Occipital lobe (tissue), 2 donors: Measurements from ENCODE around the gene AK4. TPM values are rescaled to one million over a fixed set of nuclear protein-coding genes. Genes with fewer than 3 reads are reported as not detected.

Experiments
- DNase-seq: peaks from one replicate; lab custom pipeline; 2025; lab: John Stamatoyannopoulos, UW
- total RNA-seq: library from RNA; depleted of rRNA; stranded (reverse); fragments of >200 nt; gene quantifications from one replicate; pipeline ENCODE4 v1.2.3, GENCODE V29; 2014

Gene AK4
- total RNA-seq, 1 donor from 2014 or later, result 11.9 TPM

DNA sequence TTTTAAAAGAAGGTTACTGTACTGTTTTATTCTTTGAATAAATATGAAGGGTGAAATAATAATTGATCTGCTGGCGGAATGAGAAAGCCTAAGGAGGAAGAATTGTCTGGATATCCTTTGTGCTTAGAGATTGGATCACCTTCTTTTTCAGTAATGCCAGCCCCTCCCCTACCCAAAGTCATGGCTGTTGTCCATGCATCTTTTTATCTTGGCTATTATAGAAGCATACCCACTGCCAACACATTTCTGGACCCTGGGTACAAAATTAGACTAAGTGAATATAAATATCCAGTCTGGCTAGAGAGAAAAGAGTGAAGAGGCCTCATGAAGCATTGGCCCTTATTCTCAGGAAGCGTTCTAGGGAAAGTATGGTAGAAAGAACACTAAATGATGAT lies 28.1 kb downstream of the AK4 start:
- no peak for DNase-seq

DNA sequence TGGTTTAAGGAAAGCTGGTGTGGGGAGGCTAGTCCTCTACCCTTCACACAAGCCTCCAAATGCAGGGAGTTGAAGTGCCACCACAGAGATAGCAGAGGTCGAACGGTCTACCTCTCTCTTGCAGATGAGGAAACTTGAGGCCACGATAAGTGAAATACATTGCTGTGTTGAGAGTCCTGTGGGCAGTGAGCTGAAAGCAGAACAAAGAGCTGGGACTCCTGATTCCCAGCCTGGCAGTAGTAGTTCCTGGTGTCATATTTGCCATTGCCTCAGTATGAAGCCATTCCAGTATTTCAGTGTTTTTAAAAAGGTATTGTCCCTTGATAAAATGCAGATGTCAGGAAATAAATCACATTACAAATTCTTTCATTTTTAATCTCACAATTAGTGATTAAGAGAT lies 28.6 kb downstream of the AK4 start:
- no peak for DNase-seq

DNA sequence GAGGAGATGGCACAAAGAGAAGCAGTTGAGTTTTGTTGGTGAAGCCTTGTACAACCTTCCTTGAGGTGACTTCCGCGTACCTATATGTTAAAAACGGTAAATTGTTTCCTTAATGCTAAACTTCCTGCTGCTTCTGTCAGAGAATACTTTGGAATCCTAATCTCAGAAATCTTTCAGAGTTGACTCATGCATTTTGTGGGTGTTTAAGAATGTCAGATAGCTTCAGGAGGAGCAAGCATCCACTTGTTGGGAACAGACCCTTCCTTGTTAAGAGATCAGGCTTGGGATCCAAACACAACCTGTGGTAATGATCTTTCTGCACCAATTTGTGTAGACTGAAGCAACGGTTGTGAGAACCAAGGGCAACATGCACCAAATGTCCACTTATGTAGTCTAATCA lies 29.5 kb downstream of the AK4 start:
- no peak for DNase-seq

DNA sequence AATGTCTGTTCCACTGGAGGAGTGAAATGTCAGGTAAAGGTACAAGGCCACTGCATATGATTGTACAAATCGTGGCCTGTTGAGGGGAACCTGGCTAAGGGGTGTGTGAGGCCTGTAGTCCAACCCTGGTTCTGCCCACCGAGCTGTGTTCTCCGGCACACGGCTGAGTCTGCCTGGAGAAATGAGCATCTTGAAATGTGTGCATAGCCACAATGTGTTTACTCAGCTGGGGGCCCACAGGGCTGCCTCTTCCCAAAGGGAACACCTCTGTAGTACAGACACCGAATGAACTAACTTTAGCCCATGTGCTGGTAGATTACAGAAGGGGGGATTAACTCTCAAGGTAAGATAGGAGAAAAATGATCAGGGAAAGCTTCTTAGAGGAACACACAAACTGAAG lies 30.2 kb downstream of the AK4 start:
- DNase-seq, result no peak

DNA sequence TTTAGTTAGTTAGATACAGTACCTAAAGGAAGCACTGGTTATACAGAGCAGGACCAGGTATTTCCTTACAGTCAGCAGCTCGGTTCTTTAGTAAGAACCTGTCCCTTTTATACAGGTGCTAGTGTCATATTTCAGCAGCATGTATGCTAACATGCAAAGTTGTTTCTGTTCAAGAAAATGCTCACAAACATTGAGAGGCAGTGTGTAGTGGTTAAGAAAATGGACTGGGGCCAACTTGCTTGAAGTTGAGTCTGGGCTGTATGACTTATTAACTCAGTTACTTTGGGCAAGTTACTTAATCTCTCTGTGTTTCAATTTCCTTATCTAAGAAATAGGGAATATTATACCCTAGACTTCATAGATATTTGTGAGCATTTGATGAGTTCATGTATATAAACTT lies 31.1 kb downstream of the AK4 start:
- no peak for DNase-seq

DNA sequence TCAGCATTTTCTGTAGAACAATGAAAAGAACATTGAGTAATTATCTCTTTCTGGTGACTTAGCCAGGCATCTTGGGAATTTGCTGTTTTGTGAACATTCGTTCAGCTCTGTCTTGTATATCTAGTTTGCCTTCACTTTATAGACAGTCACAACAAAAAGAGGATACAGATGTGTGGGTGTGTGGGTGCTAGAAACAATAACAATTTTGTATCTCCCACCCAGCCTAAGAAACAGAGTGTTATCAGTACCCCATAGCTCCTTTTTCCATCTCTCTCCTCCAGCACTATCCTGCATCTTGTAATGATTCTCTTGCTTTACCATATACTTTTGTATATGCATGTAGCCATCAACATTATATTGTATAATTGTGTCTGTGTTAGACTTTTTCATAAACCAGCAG lies 33.0 kb downstream of the AK4 start:
- DNase-seq, result no peak

DNA sequence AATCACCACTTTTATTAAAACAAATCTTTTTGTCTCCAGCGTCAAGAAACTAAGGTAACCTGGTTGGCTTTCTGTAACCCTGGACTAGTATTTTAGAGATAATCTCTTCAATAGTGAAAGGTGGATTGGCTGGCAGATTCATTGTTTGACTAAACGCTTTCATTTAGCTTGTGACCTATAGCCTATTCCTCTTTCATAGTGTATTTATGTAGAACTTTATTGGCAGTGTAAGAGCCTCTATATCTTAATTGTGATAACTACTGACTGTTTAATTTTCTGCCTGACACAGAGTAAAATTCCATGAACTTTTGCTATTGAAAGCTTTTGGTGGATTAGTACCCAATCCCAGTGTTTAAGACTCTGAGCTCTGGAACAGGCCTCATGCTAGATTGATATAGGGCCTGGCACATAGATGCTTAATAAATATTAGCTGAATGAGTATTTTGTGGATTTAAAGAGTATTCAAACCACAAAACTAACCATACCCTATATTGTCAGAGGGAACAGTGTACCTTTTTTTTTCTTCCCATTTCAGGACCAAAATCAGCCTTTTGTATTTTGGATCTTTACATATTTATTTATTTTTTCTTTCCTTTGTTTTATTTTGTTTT lies 34.8 kb downstream of the AK4 start:
- DNase-seq, result no peak

DNA sequence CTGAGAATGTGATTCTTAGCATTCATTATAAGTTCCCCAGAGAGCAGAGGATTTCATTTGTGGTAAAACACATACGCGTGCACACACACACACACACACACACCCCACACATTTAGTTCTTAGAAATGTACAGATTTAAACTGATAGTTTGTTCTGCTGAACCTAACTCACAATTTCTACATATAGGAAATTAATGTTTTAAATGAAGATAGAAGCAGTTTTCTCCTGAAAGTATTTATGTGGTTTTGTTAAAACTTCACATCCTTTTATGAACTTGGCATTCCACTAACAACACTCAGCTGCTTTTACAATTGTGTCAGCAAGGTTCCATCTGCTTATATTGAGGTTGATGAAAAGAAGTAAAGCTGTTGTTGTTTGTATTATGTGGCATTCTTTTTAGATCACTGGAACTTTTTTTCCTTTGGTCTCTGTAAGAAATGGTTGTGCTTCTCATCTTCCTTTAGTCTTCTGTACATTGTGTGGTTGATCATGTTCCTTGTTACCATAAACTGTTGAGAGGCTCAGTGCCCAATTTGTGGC lies 41.6 kb downstream of the AK4 start:
- DNase-seq, result no peak

DNA sequence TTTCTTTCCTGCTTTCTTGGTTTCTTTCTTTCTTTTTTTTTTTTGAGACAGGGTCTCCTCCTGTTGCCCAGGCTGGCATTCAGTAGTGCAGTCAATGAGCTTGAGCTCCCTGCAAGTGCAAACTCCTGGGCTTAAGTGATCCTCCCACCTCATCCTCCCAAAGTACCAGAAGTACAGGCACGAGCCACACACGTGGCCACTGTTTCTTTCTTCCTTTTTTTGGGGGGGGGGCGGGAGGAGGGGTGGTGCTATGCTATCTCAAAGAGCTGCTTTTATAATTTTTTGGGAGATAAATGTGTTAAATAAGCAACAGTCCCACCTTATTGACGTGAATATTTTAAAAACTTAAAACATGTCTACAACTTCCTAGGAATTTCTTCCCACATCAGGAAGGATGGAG lies 42.2 kb downstream of the AK4 start:
- no peak for DNase-seq

DNA sequence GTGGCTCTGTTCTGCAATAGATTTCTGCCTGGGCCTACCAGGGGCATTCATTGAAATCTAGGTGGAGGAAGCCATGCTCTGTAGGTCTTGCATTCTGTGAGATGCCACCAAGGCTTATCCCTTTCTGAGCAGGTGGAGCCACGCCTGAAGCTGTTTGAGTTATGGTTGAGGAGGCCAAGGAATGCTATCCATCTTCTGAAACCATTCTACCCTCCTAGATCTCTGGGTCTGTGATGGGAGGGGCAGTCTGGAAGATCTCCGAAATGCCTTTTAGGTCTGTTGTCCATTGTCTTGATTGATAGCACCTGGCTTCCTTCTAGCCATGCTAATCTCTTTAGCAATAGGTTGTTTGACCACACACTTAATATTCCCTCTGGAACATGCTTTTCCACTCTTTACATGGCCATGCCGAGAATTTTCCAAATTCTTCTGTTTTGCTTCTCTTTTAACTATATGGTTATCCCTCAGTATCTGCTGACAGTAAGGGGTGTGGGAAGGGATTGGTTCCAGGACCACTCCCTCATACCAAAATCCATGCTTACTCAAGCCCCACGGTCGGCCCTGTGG lies 45.2 kb downstream of the AK4 start:
- no peak for DNase-seq

DNA sequence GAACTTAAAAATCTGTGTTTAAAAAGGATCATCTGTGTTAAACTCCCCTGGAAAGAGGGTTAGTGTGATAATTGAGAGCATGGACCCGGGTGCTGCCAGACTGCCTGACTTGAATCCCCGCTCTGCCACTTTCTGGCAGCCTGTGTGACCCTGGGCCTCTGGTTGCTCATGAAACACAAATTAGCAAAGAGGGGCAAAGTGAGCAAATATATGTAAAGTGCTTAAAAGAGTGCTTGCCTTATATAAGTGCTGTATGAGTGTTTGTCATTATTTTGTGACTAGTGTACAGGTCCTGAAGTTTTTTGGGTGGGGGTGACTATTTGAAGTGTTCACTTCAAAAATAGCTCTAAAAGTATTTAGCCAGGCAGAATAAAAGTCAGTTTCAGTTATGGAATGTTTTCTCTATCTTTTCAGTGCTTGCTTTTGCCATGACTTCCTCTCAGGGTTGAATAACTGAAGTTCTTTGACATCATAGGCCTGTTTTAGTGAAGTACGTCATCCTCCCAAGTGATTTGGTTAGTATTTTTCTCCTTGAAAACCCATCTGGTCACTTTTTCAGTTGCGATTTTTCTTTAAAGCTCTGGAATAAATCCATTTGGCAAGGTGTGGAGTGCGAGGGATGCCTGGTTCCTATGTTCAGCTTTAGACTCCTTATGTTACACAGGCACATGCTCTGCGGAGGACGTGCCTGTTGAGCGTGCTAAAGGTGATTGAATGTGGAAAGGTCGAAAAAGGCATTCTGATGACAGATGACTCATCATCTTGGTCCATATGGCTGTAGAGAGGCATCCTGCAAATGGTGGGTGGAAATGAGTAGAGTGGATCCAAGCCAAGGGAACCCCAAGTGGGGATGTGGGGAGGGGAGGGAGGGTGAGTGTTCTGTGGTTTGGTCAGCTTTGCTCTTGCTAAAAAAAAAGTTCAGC lies 47.8 kb downstream of the AK4 start:
- no peak for DNase-seq

DNA sequence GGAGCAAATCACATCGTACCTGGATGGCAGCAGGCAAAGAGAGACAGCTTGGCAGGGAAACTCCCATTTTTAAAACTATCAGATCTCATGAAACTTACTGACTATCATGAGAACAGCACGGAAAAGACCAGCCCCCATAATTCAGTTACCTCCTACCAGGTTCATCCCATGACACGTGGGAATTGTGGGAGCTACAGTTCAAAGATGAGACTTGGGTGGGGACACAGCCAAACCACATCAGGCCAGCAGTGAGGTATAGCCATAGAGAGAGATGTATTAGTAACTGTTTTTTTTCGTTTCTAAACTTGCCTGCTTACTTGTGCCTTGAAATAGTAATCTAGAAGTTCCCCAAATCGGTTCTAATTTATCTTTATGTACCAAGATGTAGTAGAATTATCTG lies 48.9 kb downstream of the AK4 start:
- DNase-seq, result no peak

DNA sequence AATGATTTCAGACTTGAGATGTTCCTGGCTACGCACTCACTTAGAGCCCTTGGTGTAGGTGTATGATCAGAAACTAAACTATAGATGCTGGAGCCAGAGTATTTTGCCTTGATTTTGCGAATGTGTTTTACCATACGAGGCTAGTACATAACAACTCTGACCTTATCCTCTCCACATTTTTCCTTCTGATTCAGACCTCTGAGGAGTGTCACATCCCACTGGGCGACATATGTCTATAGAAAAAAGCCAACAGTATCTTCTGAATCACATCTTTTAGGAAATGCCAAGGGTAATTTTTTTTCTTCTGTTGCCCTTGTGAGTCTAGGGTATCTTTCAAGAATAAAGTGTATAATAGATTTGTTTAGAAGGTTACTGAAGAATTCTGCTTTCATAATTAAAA lies 49.6 kb downstream of the AK4 start:
- DNase-seq, result no peak

DNA sequence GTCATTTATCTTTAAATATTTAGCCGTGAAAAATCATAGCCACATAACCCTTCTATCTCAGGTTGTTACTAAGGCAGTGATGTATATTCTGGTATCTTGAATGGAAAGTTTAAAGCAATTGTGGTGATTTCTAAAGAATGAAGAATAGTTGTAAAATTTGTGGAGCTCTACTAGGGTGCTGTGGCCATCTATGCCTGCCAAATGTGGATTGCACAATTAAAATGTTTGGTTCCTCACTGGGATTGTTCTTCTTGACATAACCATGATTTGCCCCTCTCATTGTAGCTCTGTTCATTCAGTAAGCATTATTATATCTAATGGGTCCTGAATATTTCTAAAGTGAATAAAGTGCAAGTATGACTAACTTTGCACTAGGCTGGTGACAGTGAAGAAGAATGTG lies 50.1 kb downstream of the AK4 start:
- DNase-seq, result no peak

DNA sequence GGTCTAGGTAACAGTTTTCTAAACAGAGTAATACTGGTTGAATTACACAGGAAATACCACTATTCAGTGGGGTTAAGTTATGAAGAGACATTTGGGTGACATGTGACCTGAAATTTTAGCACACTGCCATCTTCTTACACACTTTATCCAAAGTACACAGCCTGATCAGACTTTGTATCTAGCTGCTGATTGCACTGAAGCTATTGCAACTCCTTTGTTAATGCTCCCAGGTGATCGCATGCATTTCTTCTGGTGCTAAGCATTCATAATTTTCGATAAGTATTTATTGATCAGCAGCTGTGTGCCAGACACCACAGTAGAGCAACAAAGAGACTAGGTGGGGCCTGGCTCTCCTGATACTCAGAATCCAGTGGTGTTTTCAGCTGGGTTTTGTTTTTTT lies 52.4 kb downstream of the AK4 start:
- no peak for DNase-seq

DNA sequence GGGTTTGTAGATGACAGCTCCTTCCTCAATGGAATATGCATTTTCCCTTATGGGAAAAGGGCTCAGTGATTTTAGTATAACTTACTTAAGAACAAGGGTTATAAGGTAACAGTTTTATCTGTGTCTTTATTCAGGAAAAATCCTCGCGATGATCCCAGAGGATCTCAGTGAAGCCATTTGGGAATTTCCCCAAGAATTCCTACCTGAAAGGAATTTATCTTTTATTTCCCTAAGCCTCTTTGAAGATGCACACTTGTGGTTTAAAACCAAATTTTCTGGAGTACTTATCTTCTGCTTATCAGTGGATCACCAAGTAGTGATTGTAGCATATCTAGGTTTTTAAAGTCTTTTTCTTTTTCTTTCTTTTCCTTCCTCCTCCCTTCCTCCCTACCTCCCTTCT lies 58.8 kb downstream of the AK4 start:
- no peak for DNase-seq

DNA sequence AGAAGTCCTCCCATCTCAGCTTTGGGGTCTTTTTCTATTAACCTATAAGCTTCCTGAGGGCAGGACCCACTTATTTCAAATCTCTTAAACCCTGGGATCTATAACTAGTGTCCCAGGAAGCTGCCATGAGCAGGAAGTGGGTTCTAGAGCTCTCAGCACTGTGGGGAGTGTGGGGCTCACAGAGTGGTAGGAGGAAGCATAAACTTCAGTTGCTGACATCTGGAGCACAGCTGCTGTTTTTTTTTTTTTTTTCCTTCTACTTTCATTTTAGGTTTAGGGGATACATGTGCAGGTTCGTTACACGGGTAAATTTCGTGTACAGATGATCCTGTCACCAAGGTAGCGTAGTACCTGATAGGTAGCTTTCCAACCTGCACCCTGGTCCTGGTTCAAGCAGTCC lies 59.3 kb downstream of the AK4 start:
- DNase-seq, result no peak

DNA sequence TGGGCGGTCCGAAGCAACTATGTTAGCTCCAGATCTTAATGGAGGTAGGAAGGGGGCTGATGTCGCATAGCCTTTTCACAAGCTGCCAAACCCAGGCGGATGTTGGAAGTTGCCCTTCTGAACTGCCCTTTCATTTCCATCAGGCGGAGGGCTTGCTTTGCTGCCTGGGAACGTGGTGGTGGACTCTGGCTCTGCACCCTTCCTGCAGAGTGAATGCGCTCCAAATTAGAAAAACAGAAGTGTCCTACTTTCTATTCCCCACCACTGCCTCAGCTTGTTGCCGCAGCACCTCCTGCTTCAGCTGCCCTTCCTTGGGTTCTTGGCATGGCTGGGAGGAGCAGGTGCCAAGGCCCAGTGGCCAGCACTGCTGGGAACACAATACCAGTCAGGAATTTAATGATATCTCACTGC lies 60.6 kb downstream of the AK4 start:
- no peak for DNase-seq

DNA sequence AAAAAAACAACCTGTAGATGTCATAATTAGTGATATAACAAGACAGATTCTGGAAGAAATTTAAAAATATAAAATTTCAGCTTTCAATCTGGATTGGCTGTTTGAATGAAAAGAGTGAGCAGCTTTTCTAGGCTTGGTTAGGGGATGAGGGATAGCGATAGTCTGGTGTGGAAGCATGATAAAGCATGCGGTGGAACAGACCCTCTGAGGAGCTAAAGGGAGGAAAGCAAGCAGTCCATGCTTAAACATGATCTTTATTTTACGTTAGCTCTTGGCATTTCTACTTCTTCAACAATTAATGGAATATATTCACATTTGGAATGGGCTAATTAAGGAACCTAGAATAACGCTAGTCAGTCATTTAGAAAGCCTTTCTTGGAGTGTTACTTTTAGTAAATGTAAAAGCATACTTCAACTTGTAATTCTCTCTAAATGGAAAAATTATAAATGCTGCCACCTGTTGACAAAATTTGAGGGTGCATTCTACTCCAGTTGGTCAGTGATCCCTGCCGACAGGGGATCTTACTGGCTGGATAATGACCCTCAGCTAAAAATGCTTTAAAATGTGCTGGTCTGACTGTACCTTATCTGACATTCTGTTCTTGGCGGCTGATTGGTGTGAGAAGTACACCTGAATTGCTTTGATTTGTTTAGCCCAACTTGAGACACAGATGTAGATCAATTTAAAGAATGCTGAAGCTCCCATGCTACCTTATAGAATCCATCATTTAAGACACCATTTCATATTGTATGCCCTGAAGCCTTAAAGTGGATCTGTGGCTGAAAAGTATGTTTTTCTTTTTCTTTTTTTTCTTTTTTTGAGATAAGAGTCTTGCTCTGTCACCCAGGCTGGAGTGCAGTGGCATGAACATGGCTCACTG lies 61.2 kb downstream of the AK4 start:
- no peak for DNase-seq

DNA sequence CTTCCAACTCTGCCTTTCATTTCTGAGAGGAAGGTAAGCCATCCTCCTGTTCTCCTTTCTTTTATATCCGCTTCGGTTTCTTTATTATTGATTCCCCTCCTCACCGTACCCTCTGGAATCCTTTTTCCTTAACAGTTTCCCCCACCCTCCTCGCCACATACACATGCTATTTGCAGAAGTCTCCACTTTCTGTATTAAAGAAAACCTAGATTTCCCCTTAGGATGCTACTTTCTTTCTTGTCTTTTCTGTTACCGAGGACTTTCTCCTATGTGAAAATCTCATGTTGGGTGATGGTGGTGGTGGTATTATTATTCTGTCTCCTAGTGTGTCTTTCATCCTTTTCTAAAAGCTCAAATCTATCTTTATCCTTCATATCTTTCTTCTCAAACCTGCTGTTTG lies 62.3 kb downstream of the AK4 start:
- no peak for DNase-seq

DNA sequence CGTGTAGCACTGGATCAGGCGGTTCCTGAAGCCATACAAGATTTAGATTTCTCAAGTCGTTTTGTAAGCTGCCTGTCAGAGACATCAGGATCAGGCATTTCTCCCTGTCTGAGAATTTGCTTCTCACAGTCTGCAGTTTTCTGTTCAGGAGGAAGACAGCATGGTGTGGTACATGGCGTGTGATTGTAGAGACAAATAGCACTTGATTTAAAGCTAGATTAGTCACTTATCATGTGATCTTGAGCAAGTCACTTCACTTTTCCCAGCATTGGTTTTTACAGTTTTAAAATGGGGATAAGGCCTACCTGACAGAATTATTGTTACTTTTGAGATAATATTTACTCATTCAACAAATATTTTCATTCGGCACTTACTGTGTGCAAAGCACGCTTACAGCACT lies 63.3 kb downstream of the AK4 start:
- no peak for DNase-seq
